Activated effector memory CD4-positive, alpha-beta T cell treated with Interleukin-2 at 50 U/mL for 16 hours (primary cell): ENCODE data around the gene CHST7.
A peak's percentile ranks its signal among the peaks of the same experiment; 100 is the strongest.

Source experiments
- DNase-seq: peaks from one replicate; pipeline ENCODE4 v3.0.0-alpha.2; 2020

Gene CHST7

DNA sequence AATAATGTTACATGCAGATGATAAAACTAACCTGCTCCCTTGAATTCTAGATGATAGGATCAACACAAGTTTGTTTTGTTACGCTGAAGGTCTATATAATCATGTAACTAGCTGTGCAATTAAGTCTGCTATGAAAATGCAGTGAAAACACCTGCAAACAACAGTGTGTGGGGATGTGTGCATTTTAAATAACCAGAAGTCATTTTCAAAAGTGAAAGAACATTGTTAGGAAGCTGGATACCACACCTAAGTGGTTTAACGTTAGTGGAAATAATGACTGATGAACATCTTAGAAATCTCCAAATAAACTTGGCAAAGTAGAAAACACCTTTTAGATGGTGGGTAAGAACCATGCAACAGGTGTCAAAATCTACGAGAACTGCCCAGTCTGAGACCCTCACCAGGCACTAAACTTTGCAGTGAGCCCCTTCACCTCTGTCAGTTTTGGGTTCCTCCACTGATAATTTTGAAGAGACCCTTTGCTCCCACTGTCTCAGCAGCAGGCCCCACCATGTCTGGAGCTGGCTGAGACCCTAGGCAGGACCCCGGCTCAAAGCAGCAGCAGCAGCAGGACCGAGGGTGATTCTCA is 36.6 kb downstream of the CHST7 start:
- DNase-seq, result no peak

DNA sequence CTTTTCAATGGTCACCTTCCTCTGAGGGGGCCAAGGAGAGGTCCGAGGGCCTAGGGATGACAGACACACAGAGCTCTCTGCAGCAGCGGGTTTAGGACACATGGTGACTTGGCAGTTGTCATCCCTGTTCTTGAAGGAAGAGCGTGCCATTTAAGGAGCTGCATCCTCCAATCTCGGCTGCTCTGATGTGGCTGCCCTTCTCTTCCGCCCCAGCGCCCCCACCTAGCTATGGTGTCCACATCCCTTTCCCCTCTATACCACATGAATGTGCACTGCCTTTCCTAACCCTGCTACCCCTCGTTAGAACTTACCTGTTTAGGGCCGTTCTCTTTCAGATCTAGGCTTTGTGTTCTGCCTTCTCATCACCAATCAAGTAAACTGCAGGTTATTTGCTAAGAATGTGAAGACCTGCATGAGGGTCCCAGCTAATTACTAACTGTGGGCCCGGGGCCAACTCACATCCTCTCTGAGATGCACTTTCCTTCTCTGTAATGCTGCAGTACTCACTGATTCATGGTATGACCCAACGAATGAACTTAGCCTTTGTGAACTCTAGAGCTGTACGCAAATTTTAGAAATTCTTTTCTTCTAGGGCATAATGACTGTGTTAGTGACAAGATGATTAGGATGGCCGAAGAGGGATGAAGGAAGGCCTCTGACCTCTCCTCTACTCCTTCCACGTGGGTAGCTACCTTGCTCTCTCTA is 38.2 kb downstream of the CHST7 start:
- peak; percentile 37 for DNase-seq

DNA sequence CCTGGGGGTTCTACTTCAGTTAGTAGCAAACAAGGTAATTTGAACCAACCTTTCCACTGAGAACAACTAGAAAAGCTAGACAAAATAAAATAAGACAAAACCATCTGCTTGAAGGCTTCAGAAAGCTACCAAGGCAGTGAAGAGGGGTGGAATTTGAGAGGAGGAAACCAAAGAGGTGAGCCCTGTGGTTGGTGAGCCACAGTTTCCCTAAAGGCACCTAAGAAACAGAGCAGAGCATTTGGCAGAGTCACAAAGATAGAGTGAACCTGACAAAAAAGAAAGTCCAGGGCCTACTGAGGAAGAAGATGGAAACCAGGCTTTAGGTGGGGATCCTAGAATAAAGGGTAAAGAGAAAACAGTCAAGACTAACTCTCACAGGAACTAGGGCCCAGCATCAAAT is 44.3 kb downstream of the CHST7 start:
- no peak for DNase-seq

GRCh38 chrX:46618947-46619346 is 45.4 kb downstream of the CHST7 start:
- DNase-seq, result no peak

DNA sequence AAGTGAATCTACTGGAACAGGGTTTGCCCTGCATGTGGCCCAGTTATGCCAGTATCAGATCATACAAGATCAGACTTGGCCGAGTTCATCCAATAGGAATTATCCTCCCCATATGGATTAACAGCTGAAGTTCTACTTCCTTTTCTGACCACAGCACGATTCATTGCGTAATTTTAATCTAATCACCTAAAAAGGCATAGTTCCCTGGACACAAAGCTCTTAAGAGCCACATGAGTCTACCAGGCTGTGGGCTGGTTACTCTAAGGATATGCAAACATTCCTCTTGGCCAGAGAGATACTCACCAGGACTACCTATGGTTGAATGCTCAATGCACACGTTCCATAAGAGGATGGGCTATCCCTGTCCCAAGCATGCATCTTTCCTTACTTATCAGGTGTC is 46.9 kb downstream of the CHST7 start:
- DNase-seq, result no peak

GRCh38 chrX:46621572-46621971 is 48.0 kb downstream of the CHST7 start:
- no peak for DNase-seq

GRCh38 chrX:46624090-46624786 is 50.7 kb downstream of the CHST7 start:
- DNase-seq, result no peak

DNA sequence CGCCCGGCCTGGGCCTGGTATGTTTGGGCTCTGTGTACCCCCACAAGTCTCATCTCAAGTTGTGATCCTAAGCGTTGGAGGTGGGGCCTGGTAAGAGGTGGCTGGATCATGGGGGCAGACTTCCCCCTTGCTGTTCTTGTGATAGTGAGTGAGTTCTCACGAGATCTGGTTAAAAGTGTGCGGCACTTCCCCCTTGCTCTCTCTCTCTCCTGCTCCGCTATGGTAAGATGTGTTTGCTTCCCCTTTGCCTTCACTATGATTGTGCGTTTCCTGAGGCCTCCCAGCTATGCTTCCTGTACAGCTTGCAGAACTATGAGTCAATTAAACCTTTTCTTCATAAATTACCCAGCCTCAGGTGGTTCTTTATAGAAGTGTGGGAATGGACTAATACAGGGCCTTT is 53.0 kb downstream of the CHST7 start:
- no peak for DNase-seq

- no peak for DNase-seq
Observed at GRCh38 chrX:46627062-46627461, 53.5 kb downstream of the CHST7 start.

DNA sequence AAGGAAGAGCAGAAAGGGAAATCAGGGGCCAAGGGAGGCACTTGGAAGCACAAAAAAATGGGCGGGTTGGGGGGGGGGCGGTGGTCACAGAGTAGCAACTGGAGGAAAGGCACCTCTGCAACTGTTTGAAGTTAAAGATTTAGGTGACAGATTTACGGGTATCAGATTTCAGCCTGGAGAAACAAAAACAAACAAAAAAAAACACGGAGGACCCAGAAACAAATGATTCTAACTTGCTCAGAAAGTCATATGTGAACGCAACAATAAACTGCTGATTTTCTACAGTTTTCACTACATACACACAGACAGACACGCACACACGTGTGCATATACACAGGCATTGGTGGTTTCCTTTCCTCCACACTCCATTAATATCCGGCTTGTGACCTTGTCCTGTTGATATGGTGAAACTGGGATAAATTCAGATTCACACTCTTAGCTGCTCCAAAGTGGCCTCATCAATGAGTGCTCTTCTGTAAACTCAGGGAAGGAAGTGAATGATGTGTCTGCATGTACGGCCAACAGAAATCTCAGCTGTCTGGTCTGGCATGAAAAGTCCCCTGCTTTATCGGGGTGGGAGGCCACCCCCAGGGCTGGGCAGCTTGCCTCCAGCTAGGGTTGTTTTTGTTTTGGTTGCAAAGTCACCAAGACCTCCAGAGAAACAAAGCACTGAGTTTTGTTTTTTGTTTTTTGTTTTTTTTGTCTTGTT is 54.3 kb downstream of the CHST7 start:
- DNase-seq, result no peak

- no peak for DNase-seq
Observed at GRCh38 chrX:46628460-46629371, 55.2 kb downstream of the CHST7 start.

- DNase-seq, result no peak
Observed at GRCh38 chrX:46630141-46630540, 56.6 kb downstream of the CHST7 start.

DNA sequence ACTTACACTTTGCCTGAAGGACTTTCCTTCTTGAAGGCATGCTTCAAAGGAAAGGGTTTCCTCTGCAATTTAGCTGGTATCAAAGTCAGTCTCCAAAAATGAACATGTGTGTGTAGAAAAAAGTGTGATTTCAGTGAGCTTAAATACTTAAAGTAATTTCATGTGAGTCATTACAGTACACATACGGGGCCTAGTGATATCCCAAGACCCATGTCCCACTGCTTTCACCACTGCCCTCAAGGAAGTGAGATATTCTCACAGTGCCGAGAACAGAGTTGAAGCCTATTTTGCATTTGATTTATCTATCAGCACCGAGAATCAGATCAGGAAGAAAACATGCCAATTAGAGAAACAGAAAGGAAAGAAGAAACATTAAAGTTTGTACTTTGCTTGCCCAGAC is 61.0 kb downstream of the CHST7 start:
- no peak for DNase-seq

DNA sequence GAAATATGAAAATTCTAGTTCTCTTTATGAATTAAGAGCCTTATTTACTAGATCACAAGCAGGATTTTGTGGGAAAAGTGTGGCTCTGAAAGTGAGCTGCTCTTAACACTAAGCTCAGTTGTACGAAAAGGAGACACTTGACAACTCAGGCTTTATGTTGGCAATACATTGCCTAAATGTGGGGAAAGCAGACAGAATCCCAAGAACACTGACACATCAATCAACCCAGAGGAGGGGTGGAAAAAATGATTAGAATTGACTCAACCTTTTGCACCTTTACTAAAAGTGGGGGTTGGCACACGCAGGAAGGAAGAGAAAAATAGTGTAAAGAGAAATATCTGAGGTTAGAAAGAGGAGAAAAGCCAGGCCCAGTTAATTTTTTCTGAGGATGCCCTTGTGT is 61.6 kb downstream of the CHST7 start:
- no peak for DNase-seq

GRCh38 chrX:46636223-46636622 is 62.7 kb downstream of the CHST7 start:
- no peak for DNase-seq

DNA sequence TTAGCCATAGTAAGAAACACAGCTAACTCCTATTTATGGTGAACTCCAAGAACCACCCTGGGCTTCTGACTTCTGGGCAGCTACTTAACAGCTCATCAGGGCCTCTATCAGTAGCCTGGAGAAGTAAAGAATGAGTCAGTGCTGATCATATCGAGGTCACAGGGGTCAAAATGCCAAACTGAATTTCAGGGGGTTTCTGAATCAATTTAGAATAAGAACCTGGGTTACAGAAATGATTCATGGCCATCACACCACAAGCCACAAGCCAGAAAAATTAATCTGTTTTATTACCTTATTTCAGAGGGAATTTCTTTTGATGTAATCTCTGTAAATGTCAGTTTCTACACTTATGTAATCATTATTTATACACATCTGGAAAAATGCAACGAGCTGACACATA is 64.4 kb downstream of the CHST7 start:
- no peak for DNase-seq

DNA sequence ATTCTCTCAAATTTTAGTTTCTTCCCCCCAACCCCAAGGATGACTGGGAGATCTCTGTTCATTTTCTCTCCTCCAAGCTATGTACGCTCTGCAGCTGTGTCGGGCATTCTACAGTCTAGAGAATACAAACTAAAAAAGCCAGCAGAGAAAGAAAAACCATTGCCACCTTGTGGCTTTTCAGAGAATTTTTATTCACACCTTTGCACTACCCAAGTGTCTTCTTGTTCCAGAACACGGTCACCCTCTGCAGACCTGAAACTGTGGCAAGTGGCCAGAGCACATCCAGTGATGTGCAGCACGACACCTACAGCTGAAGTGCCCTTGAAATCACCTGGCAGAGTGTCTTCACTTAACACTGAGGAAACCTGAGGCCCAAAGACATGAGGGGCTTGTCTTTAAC is 68.6 kb downstream of the CHST7 start:
- DNase-seq, result no peak

DNA sequence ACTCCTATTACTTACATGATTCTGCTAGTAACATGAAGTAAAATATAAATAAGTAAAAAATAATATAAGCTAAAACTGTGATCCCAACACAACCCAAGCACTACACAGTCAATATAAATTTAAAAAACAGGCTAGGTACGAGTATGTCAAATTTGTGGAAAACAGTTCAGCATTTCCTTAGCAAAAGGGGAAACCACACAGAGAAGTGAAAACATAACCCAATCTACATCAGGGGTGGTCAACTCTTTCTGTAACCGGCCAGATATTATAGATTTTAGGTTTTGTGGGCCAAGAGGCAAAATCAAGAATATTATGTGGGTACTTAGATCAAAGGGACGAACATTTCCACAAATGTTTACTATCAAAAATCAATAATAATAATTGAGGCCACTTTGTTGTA is 70.1 kb downstream of the CHST7 start:
- no peak for DNase-seq

DNA sequence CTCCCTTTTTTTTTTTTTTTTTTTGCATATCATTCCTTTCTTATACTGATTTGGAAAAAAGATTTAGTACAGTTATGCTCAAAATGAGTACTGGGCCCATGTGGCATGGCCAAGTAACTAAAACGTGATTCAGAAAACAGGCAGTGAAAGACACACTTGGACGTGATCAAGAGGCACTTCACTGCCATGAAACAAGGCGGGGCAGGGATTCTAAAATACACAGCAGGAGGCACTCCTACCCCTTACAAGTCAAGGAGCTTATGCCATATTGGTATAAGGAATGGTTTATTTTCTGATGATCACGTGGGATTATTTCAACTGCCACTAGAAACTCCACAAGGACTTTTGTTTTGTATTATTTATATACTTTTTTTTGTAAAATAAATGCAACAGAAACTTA is 72.0 kb downstream of the CHST7 start:
- DNase-seq, result no peak

- no peak for DNase-seq
Observed at GRCh38 chrX:46647251-46647650, 73.7 kb downstream of the CHST7 start.
